ENCODE measurements around the gene MLF2. TPM values are rescaled to one million over a fixed set of nuclear protein-coding genes. Genes with fewer than 3 reads are reported as not detected.
"Not testable (repeated sequence)": the region's sequence is repeated elsewhere in the genome, so short reads cannot be mapped to it uniquely, and the experiment has no call there.

Gene MLF2
- total RNA-seq, 4 donors from 2014 or later = 127 to 150 (median 129) TPM

- DNase-seq (ENCODE audit: low spot score) = no peak
- no peak for TF ChIP-seq CTCF (IDR thresholded peaks at IDR 0.05)
Measured at GRCh38 chr12:6730169-6730568, 22.8 kb downstream of the MLF2 start.

DNA sequence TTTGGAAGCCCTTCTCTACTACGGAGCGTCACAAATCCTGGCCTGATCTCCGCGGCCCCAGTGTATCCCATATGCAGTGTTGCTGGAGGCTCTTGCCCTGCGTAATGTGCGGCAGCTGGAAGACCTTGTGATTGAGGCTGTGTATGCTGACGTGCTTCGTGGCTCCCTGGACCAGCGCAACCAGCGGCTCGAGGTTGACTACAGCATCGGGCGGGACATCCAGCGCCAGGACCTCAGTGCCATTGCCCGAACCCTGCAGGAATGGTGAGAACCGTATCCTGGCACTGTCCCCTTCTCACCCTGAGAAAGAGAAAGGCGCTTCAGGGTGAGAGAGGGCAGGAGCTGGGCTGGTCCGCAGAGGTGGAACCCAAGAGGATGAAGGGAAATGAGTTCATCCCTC, 23.8 kb downstream of the MLF2 start:
- ATAC-seq (ENCODE audit: low FRiP score) (no peak), DNase-seq (ENCODE audit: low spot score) (no peak)
- TF ChIP-seq CTCF (IDR thresholded peaks at IDR 0.05) = no peak

More at GRCh38 chr12:6730169-6730568, 22.8 kb downstream of the MLF2 start:
- ATAC-seq (ENCODE audit: low FRiP score) = no peak

GRCh38 chr12:6725350-6725749, 27.6 kb downstream of the MLF2 start:
- ATAC-seq (ENCODE audit: low FRiP score) (no peak), DNase-seq (ENCODE audit: low spot score) (no peak)
- no peak for TF ChIP-seq CTCF (IDR thresholded peaks at IDR 0.05)

GRCh38 chr12:6724409-6724797, 28.5 kb downstream of the MLF2 start:
- no peak for TF ChIP-seq CTCF (IDR thresholded peaks at IDR 0.05)
- peak; percentile 14 for ATAC-seq (ENCODE audit: low FRiP score)
- DNase-seq (ENCODE audit: low spot score) = no peak

- ATAC-seq (ENCODE audit: low FRiP score) = peak; percentile 97
- DNase-seq (ENCODE audit: low spot score) = peak; percentile 88
- no peak for TF ChIP-seq CTCF (IDR thresholded peaks at IDR 0.05)
Measured at GRCh38 chr12:6723607-6724408, 29.1 kb downstream of the MLF2 start, which contains the start of gene COPS7A. COPS7A (plus strand) TSS chr12:6724046; CDS start chr12:6724657, 611 bp downstream.

DNA sequence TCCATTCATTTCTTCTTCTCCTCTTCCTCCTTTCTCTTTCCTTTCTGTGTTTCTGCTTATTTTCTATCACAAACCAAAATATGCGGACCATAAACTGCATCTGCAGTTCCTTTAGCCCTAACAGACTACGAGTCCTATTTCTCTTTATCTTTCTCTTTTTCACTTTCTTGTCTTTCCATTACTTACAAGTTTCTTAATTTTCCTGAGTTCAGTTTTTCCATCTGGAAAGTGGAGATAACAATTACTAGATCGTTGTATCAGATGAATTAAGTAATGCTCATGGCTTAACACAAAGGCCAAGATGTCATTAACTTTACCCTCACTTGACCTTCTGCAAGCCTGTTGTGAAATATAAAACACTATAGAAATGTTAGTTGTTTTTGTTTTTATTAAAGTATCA, 30.1 kb downstream of the MLF2 start:
- TF ChIP-seq CTCF (IDR thresholded peaks at IDR 0.05) = no peak
- no peak for DNase-seq (ENCODE audit: low spot score)
- ATAC-seq (ENCODE audit: low FRiP score) = no peak

DNA sequence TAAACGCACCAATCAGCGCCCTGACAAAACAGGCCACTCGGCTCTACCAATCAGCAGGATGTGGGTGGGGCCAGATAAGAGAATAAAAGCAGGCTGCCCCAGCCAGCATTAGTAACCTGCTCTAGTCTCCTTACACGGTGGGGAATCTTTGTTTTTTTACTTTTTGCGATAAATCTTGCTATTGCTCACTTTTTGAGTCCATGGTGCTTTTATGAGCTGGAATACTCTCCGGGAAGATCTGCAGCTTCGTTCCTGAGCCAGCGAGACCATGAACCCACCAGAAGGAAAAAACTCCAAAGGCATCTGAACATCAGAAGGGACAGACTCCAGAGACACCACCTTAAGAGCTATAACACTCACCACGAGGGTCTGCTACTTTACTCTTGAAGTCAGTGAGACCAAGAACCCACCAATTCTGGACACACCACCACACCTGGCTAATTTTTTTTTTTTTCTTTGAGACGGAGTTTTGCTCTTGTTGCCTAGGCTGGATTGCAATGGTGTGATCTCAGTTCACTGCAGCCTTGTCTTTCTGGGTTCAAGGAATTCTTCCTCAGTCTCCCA, 36.0 kb downstream of the MLF2 start:
- ATAC-seq (ENCODE audit: low FRiP score) (no peak), DNase-seq (ENCODE audit: low spot score) (no peak)
- no peak for TF ChIP-seq CTCF (IDR thresholded peaks at IDR 0.05)

DNA sequence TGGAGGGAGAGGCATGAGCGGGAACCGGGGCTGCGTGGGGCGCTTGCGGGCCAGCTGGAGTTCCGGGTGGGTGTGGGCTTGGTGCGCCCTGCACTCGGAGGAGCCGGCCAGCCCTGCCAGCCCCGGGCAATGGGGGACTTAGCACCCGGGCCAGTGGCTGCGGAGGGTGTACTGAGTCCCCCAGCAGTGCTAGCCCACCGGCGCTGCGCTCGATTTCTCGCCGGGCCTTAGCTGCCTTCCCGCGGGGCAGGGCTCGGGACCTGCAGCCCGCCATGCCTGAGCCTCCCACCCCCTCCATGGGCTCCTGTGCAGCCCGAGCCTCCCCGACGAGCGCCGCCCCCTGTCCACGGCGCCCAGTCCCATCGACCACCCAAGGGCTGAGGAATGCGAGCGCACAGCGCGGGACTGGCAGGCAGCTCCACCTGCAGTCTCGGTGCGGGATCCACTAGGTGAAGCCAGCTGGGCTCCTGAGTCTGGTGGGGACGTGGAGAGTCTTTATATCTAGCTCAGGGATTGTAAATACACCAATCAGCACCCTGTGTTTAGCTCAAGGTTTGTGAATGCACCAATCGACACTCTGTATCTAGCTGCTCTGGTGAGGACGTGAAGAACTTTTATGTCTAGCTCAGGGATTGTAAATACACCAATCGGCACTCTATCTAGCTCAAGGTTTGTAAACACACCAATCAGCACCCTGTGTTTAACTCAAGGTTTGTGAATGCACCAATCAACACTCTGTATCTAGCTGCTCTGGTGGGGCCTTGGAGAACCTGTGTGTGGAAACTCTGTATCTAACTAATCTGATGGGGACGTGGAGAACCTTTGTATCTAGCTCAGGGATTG, 36.7 kb downstream of the MLF2 start:
- DNase-seq (ENCODE audit: low spot score); ATAC-seq (ENCODE audit: low FRiP score): not testable (repeated sequence)

Data from omental fat pad (tissue), 4 donors.